Measurements from ENCODE around the gene GLS2. TPM values are rescaled to one million over a fixed set of nuclear protein-coding genes. Genes with fewer than 3 reads are reported as not detected.

Gene GLS2
- total RNA-seq, 1 experiment from 2014 or later: 14.8 TPM

GRCh38 chr12:56425193-56425592 lies 62.8 kb downstream of the GLS2 start (continued):
- no peak for TF ChIP-seq E2F1 (CRISPR knock-in tag; IDR thresholded peaks at IDR 0.05)

Other genes starting within 250 kb of the GLS2 start
- gene ANKRD52, start 229.8 kb downstream of the GLS2 start, total RNA-seq (2021): 33.0 to 41.2 TPM (median 38.6 TPM) in 3 replicates
- 22.7 to 26.2 TPM (median 24.4 TPM) in 3 replicates for gene COQ10A, start 221.2 kb downstream of the GLS2 start, total RNA-seq (2021)
- 241 to 275 TPM (median 246 TPM) in 3 replicates for gene CS, start 187.8 kb downstream of the GLS2 start, total RNA-seq (2021)
- gene CNPY2, start 172.2 kb downstream of the GLS2 start, total RNA-seq (2021): 171 to 193 TPM (median 192 TPM) in 3 replicates
- 46.7 to 58.0 TPM (median 57.5 TPM) in 3 replicates for gene PAN2, start 154.2 kb downstream of the GLS2 start, total RNA-seq (2021)
- 2.9 to 3.0 TPM (median 2.9 TPM) in 3 replicates for gene IL23A, start 149.3 kb downstream of the GLS2 start, total RNA-seq (2021)
- gene STAT2, start 128.1 kb downstream of the GLS2 start, total RNA-seq (2021): 53.2 to 54.5 TPM (median 54.5 TPM) in 3 replicates
- 0.11 TPM in 1 of 3 replicates, not detected in the others for gene APOF, start 125.3 kb downstream of the GLS2 start, total RNA-seq (2021)
- gene TIMELESS, start 38.7 kb downstream of the GLS2 start, total RNA-seq (2021): 60.9 to 67.1 TPM (median 64.9 TPM) in 3 replicates
- not detected in 3 replicates for gene MIP, start 33.5 kb downstream of the GLS2 start, total RNA-seq (2021)
- 2.8 to 4.2 TPM (median 3.1 TPM) in 3 replicates for gene SPRYD4, start 19.6 kb downstream of the GLS2 start, total RNA-seq (2021)
- gene RBMS2, start 33.7 kb upstream of the GLS2 start, total RNA-seq (2021): 11.8 to 16.7 TPM (median 16.1 TPM) in 3 replicates
- 103 to 114 TPM (median 108 TPM) in 3 replicates for gene BAZ2A, start 142.2 kb upstream of the GLS2 start, total RNA-seq (2021)
- 971 to 1,064 TPM (median 1,005 TPM) in 3 replicates for gene ATP5F1B, start 157.8 kb upstream of the GLS2 start, total RNA-seq (2021)
- 394 to 436 TPM (median 420 TPM) in 3 replicates for gene PTGES3, start 200.1 kb upstream of the GLS2 start, total RNA-seq (2021)
- 987 to 1,052 TPM (median 1,025 TPM) in 3 replicates for gene NACA, start 237.1 kb upstream of the GLS2 start, total RNA-seq (2021)